Measurements from ENCODE around the gene CCDC149.

CCDC149 gene

GRCh38 chr4:24775032-24775605, 137.7 kb downstream of the CCDC149 start:
- H3K23ac ChIP-seq (ENCODE audit: low read length), result no peak overlapping the region
- no peak overlapping the region for H3K18ac ChIP-seq (ENCODE audit: low read length)
- H3K79me1 ChIP-seq (ENCODE audit: low read length), result no peaks in the 10 kb centered on the region
- H3K36me3 ChIP-seq (ENCODE audit: control insufficient read depth, insufficient read depth, low read length), result no peaks in the 10 kb centered on the region
- H2BK5ac ChIP-seq (ENCODE audit: low read length), result no peak overlapping the region
- no peak overlapping the region for H3K9ac ChIP-seq (ENCODE audit: low read length)
- H2AK5ac ChIP-seq (ENCODE audit: low read length), result no peak overlapping the region
- H2BK120ac ChIP-seq (ENCODE audit: low read depth, low read length), result no peak overlapping the region
- no peak overlapping the region for H3K4ac ChIP-seq (ENCODE audit: low read depth, low read length)
- no peak for DNase-seq
- no peak overlapping the region for H4K8ac ChIP-seq (ENCODE audit: low read depth, low read length)
- H3K4me2 ChIP-seq (ENCODE audit: low read length), result no peak overlapping the region
- H3K4me3 ChIP-seq (ENCODE audit: low read length), result no peak overlapping the region
- no CpG with 5 or more reads among the region's 2 CpGs for WGBS (ENCODE audit: extremely low coverage, insufficient coverage, low lambda C conversion rate)
- no peaks in the 10 kb centered on the region for H3K79me2 ChIP-seq (ENCODE audit: control insufficient read depth, insufficient read depth, low read length)
- H3K4me1 ChIP-seq (ENCODE audit: control insufficient read depth, low read depth, low read length), result no peaks in the 10 kb centered on the region
- H3K27ac ChIP-seq (ENCODE audit: low read depth, low read length), result no peak overlapping the region
- H3K27me3 ChIP-seq (ENCODE audit: insufficient read depth, low read length, poor library complexity), result no peaks in the 10 kb centered on the region
- no peak overlapping the region for H4K5ac ChIP-seq (ENCODE audit: low read length)
- no peak overlapping the region for H2BK15ac ChIP-seq (replicated peaks; ENCODE audit: low read depth)
- no peak overlapping the region for H3K56ac ChIP-seq (ENCODE audit: low read length)

DNA sequence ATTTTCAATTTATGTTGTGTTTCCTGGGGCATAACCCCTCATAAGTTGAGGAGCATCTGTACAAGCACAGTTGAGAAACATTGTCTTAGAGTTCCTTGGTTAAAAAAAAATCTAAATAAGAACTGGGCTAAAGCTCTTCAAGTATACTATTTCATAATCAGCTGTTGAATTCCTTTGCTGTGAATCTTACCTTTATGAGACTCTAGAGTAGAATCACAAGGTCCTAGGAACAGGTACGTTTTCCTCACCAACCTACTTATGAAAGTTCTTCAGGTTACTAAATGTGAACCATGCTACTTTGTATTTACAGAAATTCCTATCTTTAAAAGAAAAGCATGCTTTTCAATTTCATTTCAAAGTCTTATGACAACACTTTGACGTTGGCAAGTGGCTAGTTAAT, 138.4 kb downstream of the CCDC149 start:
- no peak overlapping the region for H2BK5ac ChIP-seq (ENCODE audit: low read length)
- H3K56ac ChIP-seq (ENCODE audit: low read length), result no peak overlapping the region
- DNase-seq, result no peak
- H3K36me3 ChIP-seq (ENCODE audit: control insufficient read depth, insufficient read depth, low read length), result no peaks in the 10 kb centered on the region
- H3K79me1 ChIP-seq (ENCODE audit: low read length), result no peaks in the 10 kb centered on the region
- H3K4me3 ChIP-seq (ENCODE audit: low read length), result no peak overlapping the region
- no peak overlapping the region for H2BK120ac ChIP-seq (ENCODE audit: low read depth, low read length)
- no peaks in the 10 kb centered on the region for H3K27me3 ChIP-seq (ENCODE audit: insufficient read depth, low read length, poor library complexity)
- H2BK15ac ChIP-seq (replicated peaks; ENCODE audit: low read depth), result no peak overlapping the region
- H3K27ac ChIP-seq (ENCODE audit: low read depth, low read length), result no peak overlapping the region
- H3K23ac ChIP-seq (ENCODE audit: low read length), result no peak overlapping the region
- no peak overlapping the region for H3K9ac ChIP-seq (ENCODE audit: low read length)
- no peaks in the 10 kb centered on the region for H3K4me1 ChIP-seq (ENCODE audit: control insufficient read depth, low read depth, low read length)
- H3K18ac ChIP-seq (ENCODE audit: low read length), result no peak overlapping the region
- no peak overlapping the region for H2AK5ac ChIP-seq (ENCODE audit: low read length)
- WGBS (ENCODE audit: extremely low coverage, insufficient coverage, low lambda C conversion rate), result no CpG with 5 or more reads among the region's 2 CpGs
- H3K4me2 ChIP-seq (ENCODE audit: low read length), result no peak overlapping the region
- no peaks in the 10 kb centered on the region for H3K79me2 ChIP-seq (ENCODE audit: control insufficient read depth, insufficient read depth, low read length)
- H3K4ac ChIP-seq (ENCODE audit: low read depth, low read length), result no peak overlapping the region
- no peak overlapping the region for H4K5ac ChIP-seq (ENCODE audit: low read length)
- H4K8ac ChIP-seq (ENCODE audit: low read depth, low read length), result no peak overlapping the region

- Histone ChIP-seq H3K27me3 (ENCODE audit: insufficient read depth, low read length, poor library complexity) (no peaks in the 10 kb centered on the region), H3K23ac (ENCODE audit: low read length) (no peak overlapping the region), H3K79me1 (ENCODE audit: low read length) (no peaks in the 10 kb centered on the region), H3K56ac (ENCODE audit: low read length) (no peak overlapping the region), H4K5ac (ENCODE audit: low read length) (no peak overlapping the region), H2BK120ac (ENCODE audit: low read depth, low read length) (no peak overlapping the region), H3K79me2 (ENCODE audit: control insufficient read depth, insufficient read depth, low read length) (no peaks in the 10 kb centered on the region), H2BK5ac (ENCODE audit: low read length) (no peak overlapping the region), H4K8ac (ENCODE audit: low read depth, low read length) (no peak overlapping the region), H3K9ac (ENCODE audit: low read length) (no peak overlapping the region), H3K4me2 (ENCODE audit: low read length) (no peak overlapping the region), H2AK5ac (ENCODE audit: low read length) (no peak overlapping the region), H2BK15ac (replicated peaks; ENCODE audit: low read depth) (no peak overlapping the region), H3K18ac (ENCODE audit: low read length) (no peak overlapping the region), H3K4me3 (ENCODE audit: low read length) (no peak overlapping the region), H3K4me1 (ENCODE audit: control insufficient read depth, low read depth, low read length) (no peaks in the 10 kb centered on the region), H3K36me3 (ENCODE audit: control insufficient read depth, insufficient read depth, low read length) (no peaks in the 10 kb centered on the region), H3K27ac (ENCODE audit: low read depth, low read length) (no peak overlapping the region), H3K4ac (ENCODE audit: low read depth, low read length) (no peak overlapping the region)
- no peak for DNase-seq
- WGBS (ENCODE audit: extremely low coverage, insufficient coverage, low lambda C conversion rate), result no CpG with 5 or more reads among the region's 6 CpGs
Observed at GRCh38 chr4:24772952-24773351, 139.9 kb downstream of the CCDC149 start.

DNA sequence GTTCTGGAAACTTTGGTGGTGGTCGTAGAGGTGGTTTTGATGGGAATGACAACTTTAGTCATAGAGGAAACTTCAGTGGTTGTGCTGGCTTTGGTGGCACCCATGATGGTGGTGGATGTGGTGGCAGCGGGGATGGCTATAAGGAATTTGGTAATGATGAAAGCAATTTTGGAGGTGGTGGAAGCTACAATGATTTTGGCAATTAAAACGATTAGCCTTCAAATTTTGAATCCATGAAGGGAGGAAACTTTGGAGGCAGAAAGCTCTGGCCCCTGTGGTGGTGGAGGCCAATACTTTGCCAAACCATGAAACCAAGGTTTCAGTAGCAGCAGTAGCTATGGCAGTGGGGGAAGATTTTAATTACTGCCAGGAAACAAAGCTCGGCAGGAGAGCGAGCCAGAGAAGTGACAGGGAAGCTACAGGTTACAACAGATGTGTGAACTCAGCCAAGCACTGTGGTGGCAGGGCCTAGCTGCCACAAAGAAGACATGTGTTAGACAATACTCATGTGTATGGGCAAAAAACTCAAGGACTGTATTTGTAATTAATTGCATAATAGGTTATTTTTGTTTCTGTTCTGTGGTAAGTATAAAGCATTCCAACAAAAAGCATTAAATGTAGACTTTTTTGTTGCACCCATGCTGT, 140.7 kb downstream of the CCDC149 start:
- H3K56ac ChIP-seq (ENCODE audit: low read length), result no peak overlapping the region
- no peak overlapping the region for H3K27ac ChIP-seq (ENCODE audit: low read depth, low read length)
- H4K8ac ChIP-seq (ENCODE audit: low read depth, low read length), result no peak overlapping the region
- no peak for DNase-seq
- no peak overlapping the region for H3K9ac ChIP-seq (ENCODE audit: low read length)
- H2BK5ac ChIP-seq (ENCODE audit: low read length), result no peak overlapping the region
- H3K36me3 ChIP-seq (ENCODE audit: control insufficient read depth, insufficient read depth, low read length), result no peaks in the 10 kb centered on the region
- H2AK5ac ChIP-seq (ENCODE audit: low read length), result no peak overlapping the region
- no peak overlapping the region for H3K4me3 ChIP-seq (ENCODE audit: low read length)
- H2BK120ac ChIP-seq (ENCODE audit: low read depth, low read length), result no peak overlapping the region
- no peak overlapping the region for H3K4me2 ChIP-seq (ENCODE audit: low read length)
- no peak overlapping the region for H3K18ac ChIP-seq (ENCODE audit: low read length)
- no peaks in the 10 kb centered on the region for H3K27me3 ChIP-seq (ENCODE audit: insufficient read depth, low read length, poor library complexity)
- no peak overlapping the region for H3K4ac ChIP-seq (ENCODE audit: low read depth, low read length)
- H3K23ac ChIP-seq (ENCODE audit: low read length), result no peak overlapping the region
- no peaks in the 10 kb centered on the region for H3K79me2 ChIP-seq (ENCODE audit: control insufficient read depth, insufficient read depth, low read length)
- H3K79me1 ChIP-seq (ENCODE audit: low read length), result no peaks in the 10 kb centered on the region
- H4K5ac ChIP-seq (ENCODE audit: low read length), result no peak overlapping the region
- WGBS (ENCODE audit: extremely low coverage, insufficient coverage, low lambda C conversion rate), result no CpG with 5 or more reads among the region's 5 CpGs
- no peaks in the 10 kb centered on the region for H3K4me1 ChIP-seq (ENCODE audit: control insufficient read depth, low read depth, low read length)
- H2BK15ac ChIP-seq (replicated peaks; ENCODE audit: low read depth), result no peak overlapping the region

DNA sequence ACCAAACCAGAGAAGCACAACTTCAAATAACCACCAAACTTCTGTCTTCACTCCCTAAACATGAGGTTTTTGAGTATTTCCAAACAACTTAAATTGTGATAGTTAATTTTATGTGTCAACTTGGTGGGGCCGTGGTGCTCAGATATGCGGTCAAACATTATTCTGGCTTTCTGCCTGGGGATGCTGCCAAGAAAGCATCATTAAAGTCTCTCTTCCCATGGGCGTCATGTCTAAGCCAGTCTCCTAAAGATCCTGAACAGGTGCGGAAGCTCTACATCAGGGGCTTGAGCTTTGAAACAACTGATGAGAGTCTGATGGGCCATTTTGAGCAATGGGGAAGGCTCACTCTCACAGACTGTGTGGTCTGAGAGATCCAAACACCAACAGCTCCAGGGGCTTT, 141.6 kb downstream of the CCDC149 start:
- Histone ChIP-seq H3K4me1 (ENCODE audit: control insufficient read depth, low read depth, low read length) (no peaks in the 10 kb centered on the region), H3K23ac (ENCODE audit: low read length) (no peak overlapping the region), H2BK15ac (replicated peaks; ENCODE audit: low read depth) (no peak overlapping the region), H2AK5ac (ENCODE audit: low read length) (no peak overlapping the region), H3K9ac (ENCODE audit: low read length) (no peak overlapping the region), H4K8ac (ENCODE audit: low read depth, low read length) (no peak overlapping the region), H3K4me3 (ENCODE audit: low read length) (no peak overlapping the region), H3K4me2 (ENCODE audit: low read length) (no peak overlapping the region), H3K56ac (ENCODE audit: low read length) (no peak overlapping the region), H3K4ac (ENCODE audit: low read depth, low read length) (no peak overlapping the region), H3K18ac (ENCODE audit: low read length) (no peak overlapping the region), H3K79me1 (ENCODE audit: low read length) (no peaks in the 10 kb centered on the region), H4K5ac (ENCODE audit: low read length) (no peak overlapping the region), H3K36me3 (ENCODE audit: control insufficient read depth, insufficient read depth, low read length) (no peaks in the 10 kb centered on the region), H3K27me3 (ENCODE audit: insufficient read depth, low read length, poor library complexity) (no peaks in the 10 kb centered on the region), H3K79me2 (ENCODE audit: control insufficient read depth, insufficient read depth, low read length) (no peaks in the 10 kb centered on the region), H2BK120ac (ENCODE audit: low read depth, low read length) (no peak overlapping the region), H3K27ac (ENCODE audit: low read depth, low read length) (no peak overlapping the region), H2BK5ac (ENCODE audit: low read length) (no peak overlapping the region)
- no CpG with 5 or more reads among the region's 4 CpGs for WGBS (ENCODE audit: extremely low coverage, insufficient coverage, low lambda C conversion rate)
- DNase-seq, result no peak

GRCh38 chr4:24770667-24771066, 142.2 kb downstream of the CCDC149 start:
- no peak overlapping the region for H2BK120ac ChIP-seq (ENCODE audit: low read depth, low read length)
- no peak overlapping the region for H2BK5ac ChIP-seq (ENCODE audit: low read length)
- H2BK15ac ChIP-seq (replicated peaks; ENCODE audit: low read depth), result no peak overlapping the region
- no peak overlapping the region for H3K56ac ChIP-seq (ENCODE audit: low read length)
- DNase-seq, result no peak
- no peak overlapping the region for H3K4ac ChIP-seq (ENCODE audit: low read depth, low read length)
- H3K79me1 ChIP-seq (ENCODE audit: low read length), result no peaks in the 10 kb centered on the region
- H3K79me2 ChIP-seq (ENCODE audit: control insufficient read depth, insufficient read depth, low read length), result no peaks in the 10 kb centered on the region
- no peak overlapping the region for H4K5ac ChIP-seq (ENCODE audit: low read length)
- H3K18ac ChIP-seq (ENCODE audit: low read length), result no peak overlapping the region
- no peak overlapping the region for H3K9ac ChIP-seq (ENCODE audit: low read length)
- no peak overlapping the region for H3K27ac ChIP-seq (ENCODE audit: low read depth, low read length)
- no peaks in the 10 kb centered on the region for H3K27me3 ChIP-seq (ENCODE audit: insufficient read depth, low read length, poor library complexity)
- H3K4me1 ChIP-seq (ENCODE audit: control insufficient read depth, low read depth, low read length), result no peaks in the 10 kb centered on the region
- no peak overlapping the region for H3K4me2 ChIP-seq (ENCODE audit: low read length)
- no peak overlapping the region for H3K23ac ChIP-seq (ENCODE audit: low read length)
- H4K8ac ChIP-seq (ENCODE audit: low read depth, low read length), result no peak overlapping the region
- no peaks in the 10 kb centered on the region for H3K36me3 ChIP-seq (ENCODE audit: control insufficient read depth, insufficient read depth, low read length)
- H2AK5ac ChIP-seq (ENCODE audit: low read length), result no peak overlapping the region
- no CpG with 5 or more reads among the region's 4 CpGs for WGBS (ENCODE audit: extremely low coverage, insufficient coverage, low lambda C conversion rate)
- no peak overlapping the region for H3K4me3 ChIP-seq (ENCODE audit: low read length)
